Central memory CD8-positive, alpha-beta T cell (primary cell): ENCODE data around the gene RSAD2.

ENCODE experiments used
- ATAC-seq: fragments of 150-1000 bp; cut with Tn5 transposase; replicated peaks from 2 replicates; pipeline ENCODE4 v1.10.0; 2022; ENCODE audit warnings: mild to moderate bottlenecking, moderate FRiP score, moderate number of reproducible peaks; ENCODE audit not compliant: poor library complexity, severe bottlenecking; ENCODE audit errors: extremely low read depth
- DNase-seq, 2 donors: peaks; one replicate each; pipeline ENCODE4 v3.0.0; 2021; ENCODE audit warnings: low spot score in 2 of 2
- H3K27ac Mint-ChIP-seq: one replicate; pipeline ENCODE4 v1.8.0; 2022; ENCODE audit warnings: low read depth, mild to moderate bottlenecking, moderate library complexity, mixed read lengths
- H3K27me3 Mint-ChIP-seq: one replicate; pipeline ENCODE4 v1.8.0; 2022; ENCODE audit warnings: mixed read lengths
- H3K36me3 Mint-ChIP-seq: one replicate; pipeline ENCODE4 v1.8.0; 2022; ENCODE audit warnings: mild to moderate bottlenecking, moderate library complexity, mixed read lengths; ENCODE audit not compliant: insufficient read depth
- H3K4me1 Mint-ChIP-seq: one replicate; pipeline ENCODE4 v1.8.0; 2022; ENCODE audit warnings: mixed read lengths
- H3K4me3 Mint-ChIP-seq: one replicate; pipeline ENCODE4 v1.8.0; 2022; ENCODE audit warnings: mild to moderate bottlenecking, moderate library complexity, mixed read lengths
- H3K9me3 Mint-ChIP-seq: one replicate; pipeline ENCODE4 v1.8.0; 2022; ENCODE audit warnings: mixed read lengths

Gene RSAD2

GRCh38 chr2:6877402-6878304, at the start of gene RSAD2:
TSS of gene RSAD2 (plus strand) at chr2:6877777. CDS start at chr2:6877801, 24 bp downstream.
- Mint-ChIP-seq H3K4me1 (peaks cover 36% of the 10 kb centered on the region), H3K9me3 (no peaks in the 10 kb centered on the region), H3K4me3 (peak within 1 kb of the TSS; percentile 85), H3K36me3 (no peaks in the 10 kb centered on the region), H3K27me3 (no peaks in the 10 kb centered on the region), H3K27ac (peak within 1 kb of the TSS; percentile 82)
- DNase-seq, result peak in 1 of 2 donors; percentile 13
- ATAC-seq, result peak; percentile 86

DNA sequence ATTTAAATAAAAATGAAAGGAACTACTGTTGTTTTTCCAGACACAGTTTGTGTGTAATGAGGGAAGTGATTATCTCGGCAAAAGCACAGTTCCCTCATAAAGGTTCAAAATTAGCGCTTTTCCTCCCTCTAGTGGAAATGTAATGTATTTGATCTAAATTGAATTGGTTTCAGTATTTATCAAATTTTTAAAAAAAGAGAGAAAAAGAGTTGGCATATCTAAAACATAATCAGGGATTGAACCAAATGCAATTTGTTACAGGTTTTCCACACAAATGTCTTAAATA, 49.3 kb upstream of the RSAD2 start:
- ATAC-seq, result no peak
- Mint-ChIP-seq H3K4me1 (peaks cover 12% of the 10 kb centered on the region), H3K27me3 (no peaks in the 10 kb centered on the region), H3K9me3 (peaks cover 18% of the 10 kb centered on the region), H3K4me3 (no peak overlapping the region), H3K27ac (no peak overlapping the region), H3K36me3 (peaks cover 4% of the 10 kb centered on the region)
- DNase-seq, result no peak

DNA sequence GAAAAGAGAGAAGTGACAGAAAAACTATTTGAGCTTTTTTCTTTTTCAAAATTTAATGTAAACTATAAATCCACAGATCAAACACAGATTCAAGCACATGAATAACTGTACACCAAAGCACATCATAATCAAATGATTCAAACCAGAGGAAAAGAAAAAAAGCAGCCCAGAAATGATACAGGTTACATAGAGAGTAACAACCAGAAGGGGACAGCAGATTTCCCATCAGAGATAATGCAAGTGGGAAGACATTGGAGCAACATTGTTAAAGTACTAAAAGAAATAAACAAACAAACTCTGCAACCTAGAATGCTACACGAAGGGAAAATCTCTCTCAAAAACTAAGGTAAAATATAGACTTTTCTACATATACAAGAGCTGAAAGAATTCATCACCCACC, 46.3 kb upstream of the RSAD2 start:
- ATAC-seq (no peak), DNase-seq (no peak)
- Mint-ChIP-seq H3K27me3 (no peaks in the 10 kb centered on the region), H3K9me3 (peaks cover 28% of the 10 kb centered on the region), H3K36me3 (peaks cover 6% of the 10 kb centered on the region), H3K4me3 (no peak overlapping the region), H3K4me1 (peaks cover 12% of the 10 kb centered on the region), H3K27ac (no peak overlapping the region)

- Mint-ChIP-seq H3K4me3 (peak overlapping the region; percentile 41), H3K27me3 (no peaks in the 10 kb centered on the region), H3K27ac (peak overlapping the region; percentile 93), H3K9me3 (peaks cover 28% of the 10 kb centered on the region), H3K4me1 (peaks cover 12% of the 10 kb centered on the region), H3K36me3 (peaks cover 6% of the 10 kb centered on the region)
- ATAC-seq (no peak), DNase-seq (no peak)
Measured at GRCh38 chr2:6832596-6833299, 44.8 kb upstream of the RSAD2 start.

DNA sequence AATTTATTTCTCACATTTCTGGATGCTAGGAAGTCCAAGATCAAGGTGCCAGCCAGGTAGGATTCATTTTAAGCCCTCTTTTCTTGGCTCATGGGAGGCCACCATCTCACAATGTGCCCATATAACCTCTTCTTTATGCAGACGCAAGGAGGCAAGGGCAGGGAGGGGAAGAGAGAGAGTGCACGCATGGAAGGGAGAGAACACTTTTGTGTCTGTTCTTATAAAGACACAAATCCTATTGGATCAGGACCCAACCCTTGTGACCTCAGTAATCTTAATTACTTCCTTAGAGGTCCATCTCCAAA, 44.3 kb upstream of the RSAD2 start:
- H3K27me3 Mint-ChIP-seq, result no peaks in the 10 kb centered on the region
- H3K27ac Mint-ChIP-seq, result peak overlapping the region; percentile 93
- H3K4me1 Mint-ChIP-seq, result peaks cover 7% of the 10 kb centered on the region
- peaks cover 28% of the 10 kb centered on the region for H3K9me3 Mint-ChIP-seq
- peak overlapping the region; percentile 41 for H3K4me3 Mint-ChIP-seq
- peaks cover 6% of the 10 kb centered on the region for H3K36me3 Mint-ChIP-seq
- ATAC-seq (no peak), DNase-seq (no peak)

DNA sequence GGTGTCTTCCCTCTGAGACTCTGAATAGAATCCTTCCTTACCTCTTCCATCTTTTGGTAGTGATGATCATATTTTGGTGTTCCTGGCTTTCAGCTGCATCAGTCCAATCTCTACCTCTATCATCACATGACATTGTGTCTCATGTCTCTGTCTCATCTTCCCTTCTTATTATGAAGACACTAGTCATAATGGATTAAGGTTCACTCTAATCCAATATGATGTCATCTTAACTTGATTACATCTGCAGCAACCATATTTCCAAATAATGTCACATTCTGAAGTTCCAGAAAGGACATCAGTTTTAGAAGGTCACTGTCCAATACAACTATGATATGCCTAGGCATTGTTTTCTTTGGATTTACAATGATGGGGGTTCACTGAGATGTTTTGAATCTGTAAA, 43.4 kb upstream of the RSAD2 start:
- no peak overlapping the region for H3K4me3 Mint-ChIP-seq
- H3K27ac Mint-ChIP-seq, result no peak overlapping the region
- H3K4me1 Mint-ChIP-seq, result peaks cover 7% of the 10 kb centered on the region
- ATAC-seq, result no peak
- DNase-seq, result no peak
- no peaks in the 10 kb centered on the region for H3K27me3 Mint-ChIP-seq
- peaks cover 34% of the 10 kb centered on the region for H3K9me3 Mint-ChIP-seq
- peaks cover 6% of the 10 kb centered on the region for H3K36me3 Mint-ChIP-seq

GRCh38 chr2:6835467-6835866, 42.1 kb upstream of the RSAD2 start:
- Mint-ChIP-seq H3K27ac (no peak overlapping the region), H3K27me3 (no peaks in the 10 kb centered on the region), H3K4me3 (no peak overlapping the region), H3K36me3 (peaks cover 6% of the 10 kb centered on the region), H3K9me3 (peaks cover 34% of the 10 kb centered on the region), H3K4me1 (peaks cover 7% of the 10 kb centered on the region)
- ATAC-seq (no peak), DNase-seq (no peak)

GRCh38 chr2:6838673-6839319, 38.8 kb upstream of the RSAD2 start:
- DNase-seq (no peak), ATAC-seq (no peak)
- Mint-ChIP-seq H3K4me1 (no peaks in the 10 kb centered on the region), H3K9me3 (peaks cover 17% of the 10 kb centered on the region), H3K4me3 (no peak overlapping the region), H3K27me3 (no peaks in the 10 kb centered on the region), H3K36me3 (peaks cover 2% of the 10 kb centered on the region), H3K27ac (no peak overlapping the region)

DNA sequence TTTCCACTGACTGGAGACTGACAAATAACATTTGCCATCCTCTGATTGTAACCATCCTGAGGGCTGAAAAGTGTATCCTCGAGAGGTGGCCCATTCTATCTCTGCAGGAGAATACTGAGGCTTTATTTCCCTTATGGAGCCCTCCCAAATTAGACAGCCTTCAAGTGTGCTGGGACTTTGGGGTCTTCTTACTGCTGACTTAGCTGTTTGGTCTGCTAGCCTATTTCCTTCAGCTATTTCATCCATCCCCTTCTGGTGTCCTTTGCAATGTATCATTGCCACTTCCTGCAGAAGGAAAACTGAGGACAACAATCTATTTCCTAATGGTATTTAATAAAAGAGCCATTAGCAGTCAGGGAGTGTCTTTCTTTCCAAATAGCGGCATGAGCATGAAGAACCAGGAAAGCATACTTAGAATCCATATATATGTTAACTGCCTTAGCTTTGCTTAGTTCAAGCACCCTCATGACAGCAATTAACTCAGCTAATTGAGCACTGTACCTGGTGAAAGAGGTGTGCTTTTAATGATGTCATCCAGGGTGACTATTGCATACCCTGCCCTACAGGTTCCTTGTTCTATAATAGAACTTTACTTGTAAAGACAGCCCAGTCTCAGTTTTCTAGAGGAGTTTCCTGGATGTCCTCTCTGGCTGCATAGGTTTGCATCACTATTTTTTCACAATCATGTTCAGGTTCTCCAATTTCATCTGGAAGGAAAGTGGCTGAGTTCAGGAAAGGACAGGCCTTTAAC, 35.9 kb upstream of the RSAD2 start:
- Mint-ChIP-seq H3K4me1 (no peaks in the 10 kb centered on the region), H3K27ac (no peak overlapping the region), H3K9me3 (peaks cover 26% of the 10 kb centered on the region), H3K27me3 (no peaks in the 10 kb centered on the region), H3K4me3 (no peak overlapping the region), H3K36me3 (peaks cover 3% of the 10 kb centered on the region)
- no peak for DNase-seq
- ATAC-seq, result no peak

DNA sequence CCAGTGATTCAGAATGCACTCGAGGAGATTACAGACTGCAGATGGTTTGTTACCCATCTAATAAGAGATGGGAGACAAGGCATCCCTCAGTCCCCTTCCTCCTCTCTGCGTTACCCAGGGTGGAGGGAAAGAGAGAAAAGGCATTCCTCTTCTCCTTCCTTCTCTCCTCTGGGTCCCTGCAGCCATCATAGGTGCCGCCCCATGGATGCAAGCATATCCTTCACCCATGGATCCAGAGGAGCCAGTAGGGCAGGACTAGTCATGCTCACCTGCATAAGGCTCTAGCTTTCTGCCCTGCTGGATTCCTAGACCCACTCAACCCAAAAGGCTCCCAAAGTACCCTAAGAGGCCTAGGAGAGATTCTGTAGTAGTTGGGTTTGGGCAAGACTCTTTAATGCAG, 32.3 kb upstream of the RSAD2 start:
- Mint-ChIP-seq H3K4me3 (no peak overlapping the region), H3K36me3 (peaks cover 5% of the 10 kb centered on the region), H3K9me3 (peaks cover 34% of the 10 kb centered on the region)

GRCh38 chr2:6845903-6846302, 31.7 kb upstream of the RSAD2 start:
- Mint-ChIP-seq H3K27me3 (no peaks in the 10 kb centered on the region), H3K4me1 (no peaks in the 10 kb centered on the region), H3K4me3 (no peak overlapping the region), H3K27ac (no peak overlapping the region), H3K36me3 (peaks cover 5% of the 10 kb centered on the region), H3K9me3 (peaks cover 34% of the 10 kb centered on the region)
- DNase-seq (no peak), ATAC-seq (no peak)

More for the DNA sequence above, 32.3 kb upstream of the RSAD2 start:
- ATAC-seq (no peak), DNase-seq (no peak)
- no peak overlapping the region for H3K27ac Mint-ChIP-seq
- H3K4me1 Mint-ChIP-seq, result no peaks in the 10 kb centered on the region
- no peaks in the 10 kb centered on the region for H3K27me3 Mint-ChIP-seq

- no peak for DNase-seq
- Mint-ChIP-seq H3K4me1 (no peaks in the 10 kb centered on the region), H3K27ac (no peak overlapping the region), H3K36me3 (peaks cover 5% of the 10 kb centered on the region), H3K27me3 (no peaks in the 10 kb centered on the region), H3K4me3 (no peak overlapping the region), H3K9me3 (peaks cover 34% of the 10 kb centered on the region)
- ATAC-seq, result no peak
Measured at GRCh38 chr2:6846540-6846939, 31.0 kb upstream of the RSAD2 start.
